Measurements from ENCODE around the gene MMUT.
"Not testable (repeated sequence)": the region's sequence is repeated elsewhere in the genome, so short reads cannot be mapped to it uniquely, and the experiment has no call there.

The MMUT gene

GRCh38 chr6:49430866-49431265 is 32.2 kb downstream of the MMUT start:
- no peak overlapping the region for H3K4me3 ChIP-seq (ENCODE audit: low read depth in 1 of 2, low read length in 2 of 2)
- peaks cover 17 to 44% of the 10 kb centered on the region in 2 donors for H3K36me3 ChIP-seq (ENCODE audit: control insufficient read depth in 1 of 2, insufficient read depth in 2 of 2, low read length in 2 of 2)
- H3K9ac ChIP-seq (ENCODE audit: low read depth in 1 of 2, low read length in 2 of 2) = no peak overlapping the region
- H3K4me1 ChIP-seq (ENCODE audit: control insufficient read depth in 1 of 2, insufficient read depth in 2 of 2, low read length in 2 of 2) = no peaks in the 10 kb centered on the region
- H3K27me3 ChIP-seq (ENCODE audit: control insufficient read depth in 1 of 2, insufficient read depth in 2 of 2, low read length in 2 of 2) = no peaks in the 10 kb centered on the region
- no peak overlapping the region for H3K27ac ChIP-seq (ENCODE audit: low read depth, low read length)
- H3K9me3 ChIP-seq (ENCODE audit: control insufficient read depth in 1 of 2, low read length in 2 of 2) = no peaks in the 10 kb centered on the region

GRCh38 chr6:49430187-49430586 is 32.9 kb downstream of the MMUT start:
- H3K27me3 ChIP-seq (ENCODE audit: control insufficient read depth in 1 of 2, insufficient read depth in 2 of 2, low read length in 2 of 2) = no peaks in the 10 kb centered on the region
- H3K27ac ChIP-seq (ENCODE audit: low read depth, low read length) = no peak overlapping the region
- H3K4me1 ChIP-seq (ENCODE audit: control insufficient read depth in 1 of 2, insufficient read depth in 2 of 2, low read length in 2 of 2) = no peaks in the 10 kb centered on the region
- H3K9ac ChIP-seq (ENCODE audit: low read depth in 1 of 2, low read length in 2 of 2) = no peak overlapping the region
- no peak overlapping the region for H3K4me3 ChIP-seq (ENCODE audit: low read depth in 1 of 2, low read length in 2 of 2)
- peaks cover 15 to 38% of the 10 kb centered on the region in 2 donors for H3K36me3 ChIP-seq (ENCODE audit: control insufficient read depth in 1 of 2, insufficient read depth in 2 of 2, low read length in 2 of 2)
- H3K9me3 ChIP-seq (ENCODE audit: control insufficient read depth in 1 of 2, low read length in 2 of 2) = no peaks in the 10 kb centered on the region

GRCh38 chr6:49423817-49424216 is 39.2 kb downstream of the MMUT start:
- Histone ChIP-seq H3K9ac (ENCODE audit: low read depth in 1 of 2, low read length in 2 of 2) (no peak overlapping the region), H3K27ac (ENCODE audit: low read depth, low read length) (no peak overlapping the region), H3K4me1 (ENCODE audit: control insufficient read depth in 1 of 2, insufficient read depth in 2 of 2, low read length in 2 of 2) (no peaks in the 10 kb centered on the region), H3K27me3 (ENCODE audit: control insufficient read depth in 1 of 2, insufficient read depth in 2 of 2, low read length in 2 of 2) (no peaks in the 10 kb centered on the region), H3K36me3 (ENCODE audit: control insufficient read depth in 1 of 2, insufficient read depth in 2 of 2, low read length in 2 of 2) (no peaks in the 10 kb centered on the region), H3K4me3 (ENCODE audit: low read depth in 1 of 2, low read length in 2 of 2) (no peak overlapping the region), H3K9me3 (ENCODE audit: control insufficient read depth in 1 of 2, low read length in 2 of 2) (no peaks in the 10 kb centered on the region)

- Histone ChIP-seq H3K36me3 (ENCODE audit: control insufficient read depth in 1 of 2, insufficient read depth in 2 of 2, low read length in 2 of 2) (no peaks in the 10 kb centered on the region), H3K4me3 (ENCODE audit: low read depth in 1 of 2, low read length in 2 of 2) (no peak overlapping the region), H3K27me3 (ENCODE audit: control insufficient read depth in 1 of 2, insufficient read depth in 2 of 2, low read length in 2 of 2) (no peaks in the 10 kb centered on the region), H3K27ac (ENCODE audit: low read depth, low read length) (no peak overlapping the region), H3K4me1 (ENCODE audit: control insufficient read depth in 1 of 2, insufficient read depth in 2 of 2, low read length in 2 of 2) (no peaks in the 10 kb centered on the region), H3K9me3 (ENCODE audit: control insufficient read depth in 1 of 2, low read length in 2 of 2) (no peaks in the 10 kb centered on the region), H3K9ac (ENCODE audit: low read depth in 1 of 2, low read length in 2 of 2) (no peak overlapping the region)
These were observed 46.9 kb downstream of the MMUT start for GRCh38 chr6:49416195-49416594.

GRCh38 chr6:49415358-49415757 is 47.7 kb downstream of the MMUT start:
- Histone ChIP-seq H3K9ac (ENCODE audit: low read depth in 1 of 2, low read length in 2 of 2) (no peak overlapping the region), H3K4me3 (ENCODE audit: low read depth in 1 of 2, low read length in 2 of 2) (no peak overlapping the region), H3K27me3 (ENCODE audit: control insufficient read depth in 1 of 2, insufficient read depth in 2 of 2, low read length in 2 of 2) (no peaks in the 10 kb centered on the region), H3K4me1 (ENCODE audit: control insufficient read depth in 1 of 2, insufficient read depth in 2 of 2, low read length in 2 of 2) (no peaks in the 10 kb centered on the region), H3K36me3 (ENCODE audit: control insufficient read depth in 1 of 2, insufficient read depth in 2 of 2, low read length in 2 of 2) (no peaks in the 10 kb centered on the region), H3K9me3 (ENCODE audit: control insufficient read depth in 1 of 2, low read length in 2 of 2) (no peaks in the 10 kb centered on the region), H3K27ac (ENCODE audit: low read depth, low read length) (no peak overlapping the region)

- Histone ChIP-seq H3K9ac (ENCODE audit: low read depth in 1 of 2, low read length in 2 of 2) (no peak overlapping the region), H3K9me3 (ENCODE audit: control insufficient read depth in 1 of 2, low read length in 2 of 2) (no peaks in the 10 kb centered on the region), H3K27me3 (ENCODE audit: control insufficient read depth in 1 of 2, insufficient read depth in 2 of 2, low read length in 2 of 2) (no peaks in the 10 kb centered on the region), H3K36me3 (ENCODE audit: control insufficient read depth in 1 of 2, insufficient read depth in 2 of 2, low read length in 2 of 2) (no peaks in the 10 kb centered on the region), H3K4me3 (ENCODE audit: low read depth in 1 of 2, low read length in 2 of 2) (no peak overlapping the region), H3K27ac (ENCODE audit: low read depth, low read length) (no peak overlapping the region), H3K4me1 (ENCODE audit: control insufficient read depth in 1 of 2, insufficient read depth in 2 of 2, low read length in 2 of 2) (no peaks in the 10 kb centered on the region)
These were observed 52.5 kb downstream of the MMUT start for GRCh38 chr6:49410564-49410963.

GRCh38 chr6:49409951-49410542 is 53.0 kb downstream of the MMUT start:
- no peak overlapping the region for H3K27ac ChIP-seq (ENCODE audit: low read depth, low read length)
- H3K4me3 ChIP-seq (ENCODE audit: low read depth in 1 of 2, low read length in 2 of 2) = no peak overlapping the region
- H3K36me3 ChIP-seq (ENCODE audit: control insufficient read depth in 1 of 2, insufficient read depth in 2 of 2, low read length in 2 of 2) = no peaks in the 10 kb centered on the region
- H3K9me3 ChIP-seq (ENCODE audit: control insufficient read depth in 1 of 2, low read length in 2 of 2) = no peaks in the 10 kb centered on the region
- H3K4me1 ChIP-seq (ENCODE audit: control insufficient read depth in 1 of 2, insufficient read depth in 2 of 2, low read length in 2 of 2) = no peaks in the 10 kb centered on the region
- H3K27me3 ChIP-seq (ENCODE audit: control insufficient read depth in 1 of 2, insufficient read depth in 2 of 2, low read length in 2 of 2) = no peaks in the 10 kb centered on the region
- H3K9ac ChIP-seq (ENCODE audit: low read depth in 1 of 2, low read length in 2 of 2) = no peak overlapping the region

- H3K36me3 ChIP-seq (ENCODE audit: control insufficient read depth in 1 of 2, insufficient read depth in 2 of 2, low read length in 2 of 2) = no peaks in the 10 kb centered on the region
- H3K9ac ChIP-seq (ENCODE audit: low read depth in 1 of 2, low read length in 2 of 2) = no peak overlapping the region
- H3K9me3 ChIP-seq (ENCODE audit: control insufficient read depth in 1 of 2, low read length in 2 of 2) = no peaks in the 10 kb centered on the region
- H3K27me3 ChIP-seq (ENCODE audit: control insufficient read depth in 1 of 2, insufficient read depth in 2 of 2, low read length in 2 of 2) = no peaks in the 10 kb centered on the region
- H3K4me1 ChIP-seq (ENCODE audit: control insufficient read depth in 1 of 2, insufficient read depth in 2 of 2, low read length in 2 of 2) = no peaks in the 10 kb centered on the region
- H3K4me3 ChIP-seq (ENCODE audit: low read depth in 1 of 2, low read length in 2 of 2) = no peak overlapping the region
- no peak overlapping the region for H3K27ac ChIP-seq (ENCODE audit: low read depth, low read length)
These were observed 56.6 kb downstream of the MMUT start for GRCh38 chr6:49406250-49406970.

- H3K36me3 ChIP-seq (ENCODE audit: control insufficient read depth in 1 of 2, insufficient read depth in 2 of 2, low read length in 2 of 2) = no peaks in the 10 kb centered on the region
- H3K27ac ChIP-seq (ENCODE audit: low read depth, low read length) = no peak overlapping the region
- no peaks in the 10 kb centered on the region for H3K9me3 ChIP-seq (ENCODE audit: control insufficient read depth in 1 of 2, low read length in 2 of 2)
- H3K9ac ChIP-seq (ENCODE audit: low read depth in 1 of 2, low read length in 2 of 2) = no peak overlapping the region
- no peaks in the 10 kb centered on the region for H3K27me3 ChIP-seq (ENCODE audit: control insufficient read depth in 1 of 2, insufficient read depth in 2 of 2, low read length in 2 of 2)
- H3K4me1 ChIP-seq (ENCODE audit: control insufficient read depth in 1 of 2, insufficient read depth in 2 of 2, low read length in 2 of 2) = no peaks in the 10 kb centered on the region
- H3K4me3 ChIP-seq (ENCODE audit: low read depth in 1 of 2, low read length in 2 of 2) = no peak overlapping the region
These were observed 62.0 kb downstream of the MMUT start for GRCh38 chr6:49401063-49401462.

- H3K9me3 ChIP-seq (ENCODE audit: control insufficient read depth in 1 of 2, low read length in 2 of 2); H3K36me3 ChIP-seq (ENCODE audit: control insufficient read depth in 1 of 2, insufficient read depth in 2 of 2, low read length in 2 of 2); H3K27ac ChIP-seq (ENCODE audit: low read depth, low read length); H3K4me1 ChIP-seq (ENCODE audit: control insufficient read depth in 1 of 2, insufficient read depth in 2 of 2, low read length in 2 of 2); H3K9ac ChIP-seq (ENCODE audit: low read depth in 1 of 2, low read length in 2 of 2); H3K4me3 ChIP-seq (ENCODE audit: low read depth in 1 of 2, low read length in 2 of 2); H3K27me3 ChIP-seq (ENCODE audit: control insufficient read depth in 1 of 2, insufficient read depth in 2 of 2, low read length in 2 of 2): not testable (repeated sequence)
These were observed 76.2 kb downstream of the MMUT start for GRCh38 chr6:49386667-49387508.

Measured in duodenal mucosa (tissue), 2 donors.